GM10266 (cell line): Measurements from ENCODE around the gene NDUFAF8.

ENCODE experiments used
- DNase-seq: peaks from one replicate; pipeline ENCODE4 v3.0.0; 2012; ENCODE audit errors: extremely low spot score
- TF ChIP-seq, protein P1 (sequence below): IDR thresholded peaks from 2 replicates; pipeline ENCODE4 v1.5.1; 2012; ENCODE audit warnings: mild to moderate bottlenecking, low read depth; ENCODE audit not compliant: control insufficient read depth, insufficient read depth; ENCODE audit errors: missing control alignments

The NDUFAF8 gene

DNA sequence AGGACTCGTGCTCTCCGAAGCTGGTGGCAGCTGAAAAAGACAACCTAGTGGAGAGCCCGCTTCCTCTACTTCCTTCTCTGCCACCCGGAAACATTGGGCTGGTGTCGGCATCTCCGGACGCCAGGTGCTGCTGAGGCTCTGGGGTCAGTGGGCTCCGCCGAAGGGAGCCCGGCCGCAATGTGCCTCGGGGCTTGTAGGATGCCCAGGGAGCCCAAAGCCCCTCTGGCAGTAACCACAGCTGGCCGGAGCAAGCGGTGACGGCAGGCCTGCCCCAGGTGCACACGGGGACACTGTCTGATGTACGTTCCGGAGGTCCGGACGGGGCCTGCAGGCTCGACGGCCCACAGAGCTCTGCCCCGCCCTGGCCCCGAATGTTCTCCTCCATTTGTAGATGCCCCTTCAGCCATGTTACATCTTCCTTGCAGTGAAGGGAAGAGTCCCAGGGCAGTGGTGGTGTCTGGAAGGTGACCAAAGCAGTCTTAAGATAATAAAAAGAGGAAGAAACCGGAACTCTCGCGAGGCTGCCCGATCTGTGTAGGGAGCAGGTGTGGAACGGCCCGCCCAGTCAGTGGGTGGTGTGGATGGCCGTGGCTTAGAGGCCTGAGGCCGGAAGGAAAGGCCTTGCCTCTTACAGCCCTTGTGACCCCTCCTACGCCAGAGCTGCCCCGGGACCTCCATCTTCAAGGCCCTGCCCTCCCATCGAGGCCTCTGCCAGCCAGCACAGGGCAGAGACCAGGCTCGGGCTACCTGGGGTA lies 22.6 kb downstream of the NDUFAF8 start:
- TF ChIP-seq, protein P1, sequence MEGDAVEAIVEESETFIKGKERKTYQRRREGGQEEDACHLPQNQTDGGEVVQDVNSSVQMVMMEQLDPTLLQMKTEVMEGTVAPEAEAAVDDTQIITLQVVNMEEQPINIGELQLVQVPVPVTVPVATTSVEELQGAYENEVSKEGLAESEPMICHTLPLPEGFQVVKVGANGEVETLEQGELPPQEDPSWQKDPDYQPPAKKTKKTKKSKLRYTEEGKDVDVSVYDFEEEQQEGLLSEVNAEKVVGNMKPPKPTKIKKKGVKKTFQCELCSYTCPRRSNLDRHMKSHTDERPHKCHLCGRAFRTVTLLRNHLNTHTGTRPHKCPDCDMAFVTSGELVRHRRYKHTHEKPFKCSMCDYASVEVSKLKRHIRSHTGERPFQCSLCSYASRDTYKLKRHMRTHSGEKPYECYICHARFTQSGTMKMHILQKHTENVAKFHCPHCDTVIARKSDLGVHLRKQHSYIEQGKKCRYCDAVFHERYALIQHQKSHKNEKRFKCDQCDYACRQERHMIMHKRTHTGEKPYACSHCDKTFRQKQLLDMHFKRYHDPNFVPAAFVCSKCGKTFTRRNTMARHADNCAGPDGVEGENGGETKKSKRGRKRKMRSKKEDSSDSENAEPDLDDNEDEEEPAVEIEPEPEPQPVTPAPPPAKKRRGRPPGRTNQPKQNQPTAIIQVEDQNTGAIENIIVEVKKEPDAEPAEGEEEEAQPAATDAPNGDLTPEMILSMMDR, result no peak
- no peak for DNase-seq

DNA sequence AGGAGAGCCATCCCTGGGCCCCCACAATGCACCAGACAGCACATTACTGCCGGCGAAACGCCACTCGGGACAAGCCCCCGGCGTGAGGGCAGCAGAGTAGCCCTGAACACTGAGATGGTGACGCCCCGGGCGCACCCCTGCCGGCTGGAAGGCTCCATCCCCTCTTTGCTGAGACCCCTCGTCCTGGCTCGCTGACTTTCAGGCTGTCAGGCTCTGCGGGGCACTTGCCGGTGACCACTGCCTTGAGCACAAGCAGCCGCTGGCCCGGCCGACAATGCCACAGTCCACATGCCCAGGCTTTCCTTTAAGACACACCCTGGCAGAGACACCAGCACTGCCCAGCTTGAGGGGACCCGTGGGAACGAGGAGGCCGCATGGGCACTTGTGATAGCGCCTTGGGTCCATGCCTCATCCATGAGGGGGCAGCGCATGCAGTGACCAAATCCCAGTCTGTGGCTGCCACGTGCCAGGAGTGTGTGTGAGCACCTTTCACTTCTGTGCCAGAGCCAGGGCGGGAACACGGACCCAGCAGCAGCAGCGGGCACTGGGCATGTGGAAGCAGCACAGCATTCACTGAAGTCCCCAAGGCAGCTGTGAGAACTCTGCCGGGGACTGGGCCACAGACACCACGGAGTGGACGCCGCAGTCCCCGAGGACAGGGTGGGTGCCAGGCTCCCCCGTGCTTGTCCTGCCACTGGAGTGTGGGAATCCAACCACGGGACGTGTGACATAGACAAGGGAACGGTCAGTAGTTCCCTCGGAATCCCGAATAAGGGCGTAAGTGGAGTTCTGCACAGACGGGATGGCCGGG lies 24.5 kb downstream of the NDUFAF8 start:
- DNase-seq, result no peak
- TF ChIP-seq, protein P1, result no peak

DNA sequence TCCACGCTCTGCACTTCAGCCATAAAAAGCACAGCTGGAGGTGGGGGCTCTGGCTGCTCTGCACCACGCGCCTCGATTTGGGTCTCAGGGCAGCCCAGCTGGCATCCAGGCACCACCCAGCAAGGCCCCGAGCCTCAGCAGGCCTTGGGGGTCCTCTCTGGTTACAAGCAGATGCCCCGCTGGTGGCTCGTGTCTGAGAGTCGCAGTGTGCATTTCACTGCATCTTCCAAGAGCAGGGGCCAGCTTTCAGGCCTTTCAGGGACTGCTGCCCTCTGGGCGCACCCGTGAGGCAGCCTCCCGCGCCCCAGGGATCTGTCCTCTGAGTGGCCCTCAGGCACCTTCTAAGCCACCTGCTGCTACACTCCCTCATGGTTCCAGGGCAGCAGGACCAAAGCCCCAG lies 25.5 kb downstream of the NDUFAF8 start:
- DNase-seq, result no peak
- TF ChIP-seq, protein P1, result no peak

DNA sequence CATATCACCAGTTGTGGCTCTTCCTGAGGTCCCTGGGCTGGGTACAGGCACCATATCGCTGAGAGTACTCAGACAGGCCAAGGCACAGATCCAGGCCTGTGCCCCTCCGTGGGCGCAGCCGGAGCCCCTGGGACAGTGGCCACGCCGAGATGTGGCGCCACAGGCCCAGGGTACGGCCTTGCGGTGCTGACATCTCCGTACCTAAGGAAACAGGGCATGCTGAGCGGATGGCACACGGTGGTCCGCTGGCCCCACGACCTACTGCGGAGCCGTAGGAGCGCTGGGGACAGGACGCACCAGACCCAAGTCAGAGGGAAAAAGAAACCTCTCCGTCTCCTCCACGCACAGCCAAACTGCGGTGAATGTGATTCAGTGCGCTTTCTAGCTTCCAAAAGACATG lies 26.5 kb downstream of the NDUFAF8 start:
- TF ChIP-seq, protein P1, result no peak
- DNase-seq, result no peak

DNA sequence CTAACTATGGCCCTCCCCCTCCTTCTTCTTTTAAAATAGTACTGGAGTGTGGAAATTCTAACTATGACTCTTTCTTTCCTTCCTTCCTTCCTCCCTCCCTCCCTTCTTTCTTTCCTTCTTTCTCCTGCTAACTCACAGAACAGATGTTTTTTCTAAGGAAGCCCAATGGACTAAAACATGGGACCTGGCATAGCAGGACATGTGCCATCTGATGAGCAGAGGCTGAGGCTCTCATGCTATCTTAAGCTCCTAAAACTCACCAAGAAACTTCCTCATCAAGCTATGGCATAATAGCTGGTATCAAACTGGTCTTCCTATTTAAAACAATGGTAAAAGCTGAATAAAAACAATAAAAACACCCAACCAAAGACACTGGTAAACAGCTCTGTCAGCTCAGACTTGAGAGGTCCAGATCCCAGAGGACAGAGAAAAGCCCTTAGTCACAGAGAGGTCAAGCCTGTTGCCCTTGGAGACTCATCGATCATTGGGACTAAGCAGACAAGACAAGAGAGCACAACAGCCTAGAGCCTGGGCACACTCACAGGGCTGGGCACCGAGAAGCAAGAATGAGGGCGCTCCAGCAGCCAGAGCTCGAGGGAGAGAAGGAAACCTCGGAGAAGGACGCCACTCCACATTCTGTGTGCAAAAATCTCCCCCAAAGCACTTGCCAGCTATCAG lies 28.4 kb downstream of the NDUFAF8 start:
- TF ChIP-seq, protein P1, result no peak
- no peak for DNase-seq

DNA sequence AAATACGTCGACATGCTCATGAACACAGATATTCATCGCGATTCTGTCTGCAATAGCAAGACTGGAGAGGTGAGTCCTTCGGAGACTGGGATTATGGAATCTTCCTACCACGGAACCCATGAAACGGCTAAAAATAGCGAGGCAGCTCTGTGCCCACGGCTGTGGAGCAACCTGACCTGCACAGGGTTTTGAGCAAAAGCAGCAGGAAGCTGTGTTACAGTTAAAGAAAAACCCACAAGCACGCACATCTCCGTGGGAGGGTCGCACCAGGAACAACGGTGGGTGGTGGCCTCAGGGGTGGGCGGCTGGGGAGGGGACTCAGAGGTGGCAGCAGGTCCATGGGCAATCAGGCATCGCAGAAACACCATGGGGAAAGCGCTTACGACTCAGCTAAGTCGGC lies 31.2 kb downstream of the NDUFAF8 start:
- TF ChIP-seq, protein P1, result no peak
- no peak for DNase-seq
